GM03348 (cell line): ENCODE measurements around the gene GFOD2.

Experiments used
- DNase-seq: peaks from one replicate; pipeline ENCODE4 v3.0.0; 2012; ENCODE audit warnings: low spot score

GFOD2 gene

GRCh38 chr16:67641779-67642708, 77.1 kb downstream of the GFOD2 start:
- DNase-seq = peak; percentile 59

DNA sequence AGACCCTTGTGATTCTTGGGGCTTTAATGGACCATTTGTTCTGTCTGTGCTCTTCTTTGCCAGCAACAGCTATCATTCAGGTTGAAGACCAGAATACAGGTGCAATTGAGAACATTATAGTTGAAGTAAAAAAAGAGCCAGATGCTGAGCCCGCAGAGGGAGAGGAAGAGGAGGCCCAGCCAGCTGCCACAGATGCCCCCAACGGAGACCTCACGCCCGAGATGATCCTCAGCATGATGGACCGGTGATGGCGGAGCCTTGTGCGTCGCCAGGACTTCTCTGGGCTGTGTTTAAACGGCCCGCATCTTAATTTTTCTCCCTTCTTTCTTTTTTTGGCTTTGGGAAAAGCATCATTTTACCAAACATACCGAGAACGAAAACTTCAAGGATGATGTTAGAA, 81.5 kb downstream of the GFOD2 start:
- DNase-seq = no peak

- DNase-seq = no peak
Observed at GRCh38 chr16:67636713-67637112, 82.4 kb downstream of the GFOD2 start.

DNA sequence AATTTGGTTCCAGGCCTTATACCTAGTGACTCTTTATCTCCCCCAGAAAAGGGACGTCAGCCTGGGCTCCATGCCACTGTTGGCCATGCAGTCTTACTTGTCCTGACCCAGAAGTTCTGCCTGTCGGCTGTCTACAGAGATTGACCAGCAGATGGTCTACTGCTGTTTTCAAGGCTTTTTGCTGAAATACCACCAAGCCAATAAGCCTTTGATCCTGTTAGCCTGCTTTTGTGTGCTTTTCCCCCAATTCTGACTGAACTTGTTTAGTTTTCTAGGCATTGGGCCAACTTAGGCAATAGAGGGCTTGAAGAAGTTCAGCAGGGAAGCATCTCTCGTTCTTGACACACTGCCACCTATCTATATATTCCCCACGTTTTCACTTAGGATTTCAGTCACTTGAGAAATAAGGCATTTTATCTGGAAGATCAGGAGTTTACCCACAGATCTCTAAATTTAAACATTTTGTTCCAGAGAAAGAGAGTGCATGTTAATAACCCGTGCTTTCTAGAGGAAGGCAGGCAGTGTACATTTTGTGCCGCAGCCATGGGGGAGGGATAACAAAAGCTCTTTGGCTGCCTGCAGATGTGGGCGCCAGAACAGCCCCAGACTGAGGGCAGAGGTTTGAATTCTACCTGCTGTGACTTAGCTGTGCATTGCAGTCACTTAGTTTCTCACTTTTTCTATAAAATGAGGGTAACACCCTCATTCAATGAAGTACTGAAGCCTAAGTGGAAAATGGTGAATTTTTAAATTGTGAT, 86.5 kb downstream of the GFOD2 start:
- DNase-seq = no peak

DNA sequence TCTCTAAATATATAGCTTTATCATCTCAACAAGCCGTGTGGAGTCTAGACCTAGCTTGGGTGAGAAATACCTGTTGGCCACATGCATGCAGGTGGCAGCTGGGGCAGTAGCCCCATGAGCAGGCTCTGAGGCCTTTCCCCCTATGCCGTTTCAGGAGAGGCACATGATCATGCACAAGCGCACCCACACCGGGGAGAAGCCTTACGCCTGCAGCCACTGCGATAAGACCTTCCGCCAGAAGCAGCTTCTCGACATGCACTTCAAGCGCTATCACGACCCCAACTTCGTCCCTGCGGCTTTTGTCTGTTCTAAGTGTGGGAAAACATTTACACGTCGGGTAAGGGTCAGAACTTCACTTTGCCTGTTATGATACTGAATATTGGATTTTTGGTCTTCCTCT, 90.9 kb downstream of the GFOD2 start:
- DNase-seq = no peak
